GM19099 (cell line): Measurements from ENCODE around the gene RRP12.

Experiments used
- POLR2A ChIP-seq: IDR thresholded peaks from 3 replicates; pipeline ENCODE4 v1.6.1; 2011; ENCODE audit warnings: low read depth; ENCODE audit not compliant: insufficient read length; ENCODE audit errors: extremely low read depth

RRP12 gene

GRCh38 chr10:97333351-97333600 is 67.9 kb downstream of the RRP12 start:
- no peak for TF ChIP-seq POLR2A

DNA sequence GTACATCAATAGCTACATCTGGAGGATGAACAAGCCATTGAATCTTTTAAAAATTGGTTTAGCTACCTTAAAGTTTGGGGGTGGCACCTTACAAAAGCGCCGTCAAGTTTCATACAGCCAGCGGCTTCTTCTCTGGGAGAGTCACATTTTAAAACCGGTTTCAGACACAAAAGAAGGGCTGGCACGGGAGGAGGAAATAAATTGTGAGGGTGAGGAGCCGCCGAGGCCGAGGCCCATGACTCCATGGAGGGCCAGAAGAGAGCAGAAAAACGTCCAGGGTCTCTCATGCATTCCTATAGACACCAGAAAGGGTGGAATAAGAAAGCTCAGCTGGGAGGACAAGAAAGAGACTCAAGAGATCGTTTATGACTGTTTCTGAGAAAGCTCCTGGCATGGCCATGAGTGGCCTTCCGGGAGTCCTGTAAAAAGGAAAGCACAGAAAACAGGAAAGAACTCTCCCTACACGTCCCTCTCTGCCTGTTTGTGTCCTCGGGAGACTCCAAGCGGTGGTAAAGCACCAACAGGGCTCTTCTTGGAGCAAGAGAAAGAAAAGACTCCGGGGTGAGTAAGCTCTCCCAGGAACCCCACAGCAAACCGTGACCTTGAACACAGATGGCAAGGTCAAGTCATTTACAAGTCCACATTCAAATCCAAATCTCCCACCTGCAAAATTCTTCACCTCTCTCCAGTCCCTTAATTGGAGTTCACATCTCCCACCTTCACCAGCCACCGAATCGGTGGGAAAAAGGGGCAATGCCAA is 68.4 kb downstream of the RRP12 start:
- no peak for TF ChIP-seq POLR2A

DNA sequence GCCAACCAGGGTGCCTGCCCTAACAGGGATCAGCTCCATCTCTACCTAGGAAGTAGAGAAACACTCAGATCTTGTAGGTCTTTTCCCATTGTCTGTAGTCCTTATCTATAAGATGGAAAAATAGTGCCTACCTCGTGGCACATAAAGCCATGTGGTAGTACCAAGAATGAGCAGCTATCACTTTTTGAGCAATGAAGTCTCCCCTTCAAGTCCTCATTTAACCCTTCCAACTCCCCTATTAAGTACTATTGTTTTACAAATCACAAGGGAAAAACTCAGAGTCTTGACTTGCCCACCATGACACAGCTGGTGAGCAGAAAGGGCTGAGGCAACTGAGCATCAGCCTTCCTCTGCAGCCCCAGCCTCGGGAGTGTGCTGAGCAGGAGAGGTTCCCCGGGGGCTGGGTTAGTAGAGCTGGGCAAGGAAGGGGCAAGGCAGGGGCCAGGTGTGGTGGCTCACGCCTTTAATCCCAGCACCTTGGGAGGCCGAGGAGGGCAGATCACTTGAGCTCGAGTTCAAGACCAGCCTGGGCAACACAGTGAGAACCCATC is 69.9 kb downstream of the RRP12 start:
- no peak for TF ChIP-seq POLR2A

DNA sequence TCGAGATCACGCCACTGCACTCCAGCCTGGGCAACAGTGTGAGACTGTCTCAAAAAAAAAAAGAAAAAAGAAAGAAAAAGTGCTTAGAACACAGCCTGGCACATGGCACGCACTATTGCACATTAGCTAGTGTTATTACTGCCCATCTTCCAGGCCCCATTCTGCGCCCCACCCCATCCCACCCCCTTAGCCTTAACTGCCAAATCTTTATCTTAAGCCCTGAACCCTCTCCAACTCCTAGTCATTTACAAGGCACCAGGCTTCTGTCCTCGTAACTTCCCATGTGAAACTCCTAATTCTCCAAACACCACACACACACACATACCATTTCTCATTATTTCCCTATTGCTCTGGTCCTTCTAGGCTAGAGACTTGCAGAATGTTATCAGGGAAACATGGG is 71.4 kb downstream of the RRP12 start:
- no peak for TF ChIP-seq POLR2A

DNA sequence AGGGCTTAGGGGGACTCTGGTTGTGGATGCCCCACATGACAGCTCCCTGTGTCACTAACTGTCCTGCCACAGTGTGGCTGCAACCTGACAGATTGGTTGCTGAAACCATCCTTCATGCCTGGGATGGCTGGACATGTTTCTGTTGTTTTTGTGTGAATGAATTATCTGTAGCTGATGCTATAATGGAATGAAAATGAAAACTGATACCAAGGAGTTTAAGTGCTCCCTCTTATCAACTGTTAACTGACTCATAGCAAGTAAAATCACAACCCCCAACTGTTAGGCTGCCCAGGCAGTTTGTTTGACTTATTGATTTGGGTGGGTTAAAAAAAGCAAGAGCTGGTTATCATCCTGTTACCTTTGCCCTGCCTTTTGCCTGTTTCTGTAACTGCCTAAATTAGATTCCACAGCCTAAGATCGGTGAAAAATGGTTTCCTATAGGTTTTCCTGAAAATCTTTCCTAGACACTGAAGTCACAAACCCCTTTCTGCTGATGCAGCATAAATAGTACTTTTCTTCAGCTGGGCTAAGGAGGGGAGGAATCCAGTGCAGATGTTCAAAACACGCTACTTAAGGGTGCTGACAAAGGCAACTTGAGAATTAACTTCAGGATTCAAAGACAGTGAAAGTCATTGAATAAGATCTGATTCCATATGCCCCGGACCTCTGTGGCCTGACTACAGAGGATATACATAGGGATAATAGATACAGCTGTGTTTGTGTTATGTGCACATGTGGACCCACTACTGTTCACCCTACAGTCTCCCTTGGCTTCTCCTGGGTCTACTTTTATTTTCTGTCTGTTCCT is 72.3 kb downstream of the RRP12 start:
- TF ChIP-seq POLR2A, result no peak

DNA sequence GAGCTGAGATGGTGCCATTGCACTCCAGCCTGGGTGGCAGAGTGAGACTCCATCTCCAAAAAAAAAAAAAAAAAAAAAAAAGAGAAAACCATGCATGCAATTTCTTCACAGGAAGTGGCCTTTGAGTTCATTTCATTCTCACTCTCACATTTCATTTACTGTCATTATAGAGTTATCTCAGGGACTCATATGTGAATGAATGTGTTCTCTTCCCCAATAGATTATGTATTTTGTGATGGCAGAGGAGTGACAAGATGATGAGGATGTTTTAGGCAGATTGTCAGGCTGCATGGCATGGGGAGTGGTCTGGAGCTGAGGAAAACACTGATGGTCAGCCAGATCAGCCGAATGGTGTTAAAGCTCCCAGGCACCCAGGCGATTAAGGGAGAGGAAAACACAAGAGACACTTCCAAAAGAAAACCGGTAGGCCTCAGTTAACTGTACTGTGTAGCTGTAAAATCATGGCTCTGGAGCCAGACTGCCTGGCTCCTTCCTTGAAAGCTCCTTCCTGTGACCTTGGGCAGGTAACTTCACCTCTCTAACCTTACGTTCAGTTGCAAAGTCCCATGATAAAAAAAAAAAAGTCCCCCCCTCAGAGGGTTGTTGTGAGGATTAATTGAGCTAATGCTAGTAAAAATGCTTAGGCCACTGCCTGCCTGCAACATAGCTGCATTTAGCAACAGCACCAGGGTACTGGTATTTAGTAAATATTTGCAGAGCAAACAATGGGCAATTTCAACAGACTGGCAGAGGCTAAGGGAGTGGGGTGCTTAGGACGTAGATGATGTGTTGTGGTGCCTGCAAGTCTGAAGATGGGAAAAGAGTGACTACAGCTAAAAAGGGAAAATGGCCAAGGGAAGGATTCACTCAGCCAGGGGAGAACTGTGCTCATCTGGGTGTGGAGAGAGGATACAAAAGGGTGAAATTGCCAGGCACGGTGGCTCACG is 73.5 kb downstream of the RRP12 start:
- TF ChIP-seq POLR2A, result no peak

DNA sequence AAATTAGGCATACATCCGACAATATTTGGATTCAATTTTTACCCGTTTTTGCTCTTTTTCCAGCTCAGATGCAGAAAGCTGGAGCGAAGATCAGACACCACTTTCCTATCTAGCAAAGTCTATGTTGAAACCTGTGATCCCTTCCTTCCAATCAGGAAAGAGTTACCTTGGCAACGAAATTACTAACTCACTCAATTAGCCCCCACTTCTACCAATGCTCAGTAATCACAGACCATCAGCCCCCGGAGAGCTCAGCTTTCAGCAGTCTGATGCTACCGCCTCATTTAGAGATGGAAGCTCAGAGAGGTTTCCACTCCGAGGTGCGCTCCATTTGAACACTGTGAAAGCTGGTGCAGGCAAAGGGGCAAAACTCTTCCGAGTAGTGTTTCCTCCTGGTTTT is 75.4 kb downstream of the RRP12 start:
- no peak for TF ChIP-seq POLR2A

GRCh38 chr10:97323501-97323900 is 77.6 kb downstream of the RRP12 start:
- no peak for TF ChIP-seq POLR2A

GRCh38 chr10:97321804-97322190 is 79.3 kb downstream of the RRP12 start:
- TF ChIP-seq POLR2A, result no peak

DNA sequence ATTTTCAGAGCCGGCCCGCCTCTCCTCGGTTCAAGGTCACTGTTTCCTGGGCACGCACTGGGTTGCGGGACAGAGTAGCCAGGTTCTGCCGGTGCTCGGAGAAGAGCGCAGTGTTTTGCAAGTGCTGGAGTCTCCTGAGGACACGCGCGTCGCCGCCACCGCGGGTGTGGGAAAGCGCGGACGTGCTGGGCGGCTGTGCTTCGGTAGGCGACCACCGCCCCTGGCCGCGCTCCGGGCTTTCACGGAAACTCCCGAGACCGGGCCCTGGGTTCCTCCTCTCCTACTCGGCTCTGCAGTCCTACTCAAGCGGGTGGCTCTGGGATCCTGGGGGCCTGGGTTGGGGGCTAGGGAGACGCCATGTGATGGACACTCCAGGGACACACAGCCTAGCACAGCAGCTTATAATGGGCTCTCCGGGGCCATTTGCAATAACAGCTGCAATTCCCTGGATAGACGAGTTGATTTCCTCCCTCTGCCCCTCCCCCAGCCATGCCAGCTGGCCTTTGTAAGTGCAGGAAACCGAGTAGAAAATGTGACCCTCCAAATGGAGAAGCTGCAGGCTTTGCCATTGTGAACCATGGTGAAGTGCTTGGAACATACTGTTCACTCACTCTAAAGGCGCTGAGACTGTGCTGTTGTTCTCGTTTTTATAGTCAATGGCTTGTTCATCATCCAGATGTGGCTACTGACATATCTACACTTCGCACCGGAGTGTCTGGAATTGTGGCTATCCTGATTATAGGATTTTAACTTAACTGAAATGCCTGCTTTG is 79.9 kb downstream of the RRP12 start:
- TF ChIP-seq POLR2A, result no peak

DNA sequence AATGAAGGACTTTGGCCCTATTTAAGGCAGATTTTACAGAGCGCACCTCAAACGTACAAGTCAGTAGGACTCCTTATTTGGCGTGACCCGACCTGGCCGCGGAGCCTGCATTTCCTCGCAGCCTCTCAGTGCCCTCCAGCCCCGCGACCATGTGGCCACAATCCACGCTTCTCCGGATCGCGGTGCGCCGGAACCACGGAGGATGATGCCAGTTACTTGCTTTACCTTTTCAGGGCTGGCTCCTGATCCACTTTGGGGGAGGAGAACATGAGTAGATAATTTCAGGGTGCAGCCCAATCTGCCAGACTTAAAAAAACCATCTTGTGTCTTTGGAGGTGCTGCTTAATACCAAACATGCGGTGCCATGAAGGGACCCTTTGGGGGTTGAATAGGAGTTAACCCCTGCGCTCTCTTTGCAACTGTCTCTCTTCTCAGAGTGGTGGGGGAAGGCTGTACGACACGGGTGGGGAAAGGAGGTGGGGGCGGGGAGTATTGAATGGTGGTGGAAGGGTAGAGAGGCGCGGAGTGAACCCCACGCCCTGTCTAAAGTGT is 80.6 kb downstream of the RRP12 start:
- TF ChIP-seq POLR2A, result no peak

GRCh38 chr10:97319671-97320479 is 81.3 kb downstream of the RRP12 start:
- TF ChIP-seq POLR2A, result no peak

- peak; percentile 56 for TF ChIP-seq POLR2A
Observed at GRCh38 chr10:97318772-97319651, 82.1 kb downstream of the RRP12 start, which contains the start of gene FRAT1. FRAT1 (plus strand) TSS chr10:97319271; CDS start chr10:97319454, 183 bp downstream.

DNA sequence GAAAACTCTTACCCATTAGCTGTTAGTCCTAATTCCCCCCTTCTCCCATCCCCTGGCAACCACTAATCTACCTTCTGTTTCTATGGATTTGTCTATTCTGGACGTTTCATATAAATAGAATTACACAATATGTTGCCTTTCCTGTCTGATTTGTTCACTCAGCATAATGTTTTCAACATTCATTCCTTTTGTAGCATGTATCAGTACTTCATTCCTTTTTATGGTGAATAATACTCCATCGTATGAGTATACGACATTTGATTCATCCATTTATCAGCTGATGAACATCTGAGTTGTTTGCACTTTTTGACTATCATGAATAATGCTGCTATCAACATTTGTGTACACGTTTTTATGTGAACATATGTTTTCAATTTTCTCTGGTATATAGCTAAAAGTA is 86.5 kb downstream of the RRP12 start:
- TF ChIP-seq POLR2A, result no peak
